GM19467 (cell line): ENCODE data around the gene DAD1.
A peak's percentile ranks its signal among the peaks of the same experiment; 100 is the strongest.
"Not testable (repeated sequence)": the region's sequence is repeated elsewhere in the genome, so short reads cannot be mapped to it uniquely, and the experiment has no call there.

Experiments
- ATAC-seq: cut with Tn5 transposase; IDR thresholded peaks from one replicate; pipeline ENCODE4 v1.9.1; 2021; ENCODE audit warnings: mild to moderate bottlenecking, moderate library complexity; ENCODE audit not compliant: unreplicated experiment

The DAD1 gene

GRCh38 chr14:22589096-22589839 is at the start of gene DAD1:
Gene DAD1, minus strand, starts transcription at chr14:22589224. Its CDS starts 67 bp downstream, at chr14:22589157.
- peak; percentile 88 for ATAC-seq

GRCh38 chr14:22635980-22636379 is 47.0 kb upstream of the DAD1 start:
- not testable (repeated sequence) for ATAC-seq

GRCh38 chr14:22634233-22634900 is 45.3 kb upstream of the DAD1 start:
- ATAC-seq = no peak

- no peak for ATAC-seq
Observed at GRCh38 chr14:22630486-22630885, 41.5 kb upstream of the DAD1 start.

GRCh38 chr14:22630066-22630465 is 41.0 kb upstream of the DAD1 start:
- ATAC-seq = no peak

GRCh38 chr14:22629361-22629760 is 40.3 kb upstream of the DAD1 start:
- ATAC-seq = no peak

- no peak for ATAC-seq
Observed at GRCh38 chr14:22627506-22628263, 38.7 kb upstream of the DAD1 start.

GRCh38 chr14:22626590-22626989 is 37.6 kb upstream of the DAD1 start:
- no peak for ATAC-seq

GRCh38 chr14:22623047-22623446 is 34.0 kb upstream of the DAD1 start:
- no peak for ATAC-seq

- ATAC-seq = no peak
Observed at GRCh38 chr14:22622255-22622654, 33.2 kb upstream of the DAD1 start.

- not testable (repeated sequence) for ATAC-seq
Observed at GRCh38 chr14:22615765-22616164, 26.7 kb upstream of the DAD1 start.

GRCh38 chr14:22614240-22614799 is 25.3 kb upstream of the DAD1 start:
- no peak for ATAC-seq

- ATAC-seq = no peak
Observed at GRCh38 chr14:22613736-22614239, 24.8 kb upstream of the DAD1 start.

- no peak for ATAC-seq
Observed at GRCh38 chr14:22613106-22613695, 24.2 kb upstream of the DAD1 start.

- ATAC-seq = no peak
Observed at GRCh38 chr14:22610931-22611330, 21.9 kb upstream of the DAD1 start.

GRCh38 chr14:22607291-22607690 is 18.3 kb upstream of the DAD1 start:
- ATAC-seq = no peak

GRCh38 chr14:22606380-22606779 is 17.4 kb upstream of the DAD1 start:
- ATAC-seq = no peak

- no peak for ATAC-seq
Observed at GRCh38 chr14:22602862-22603261, 13.8 kb upstream of the DAD1 start.

GRCh38 chr14:22601996-22602395 is 13.0 kb upstream of the DAD1 start:
- ATAC-seq = no peak

GRCh38 chr14:22601456-22601855 is 12.4 kb upstream of the DAD1 start:
- no peak for ATAC-seq

GRCh38 chr14:22600027-22600426 is 11.0 kb upstream of the DAD1 start:
- ATAC-seq = no peak
